Lung (tissue), 12 donors: ENCODE results near the gene SOCS2. TPM values are rescaled to one million over a fixed set of nuclear protein-coding genes. Genes with fewer than 3 reads are reported as not detected.

Experiments
- ATAC-seq: fragments of 200-7000 bp; cut with Tn5 transposase; one replicate; pipeline ENCODE4 v1.9.1; 2020; ENCODE audit warnings: moderate number of reproducible peaks; ENCODE audit not compliant: insufficient read depth, low FRiP score
- DNase-seq, 3 donors: peaks; one replicate each; pipeline ENCODE4 v3.0.0-alpha.2; 2013 to 2017
- H3K27ac ChIP-seq, 2 donors: one replicate each; pipeline ENCODE4 v1.5.1; 2013; ENCODE audit warnings: mild to moderate bottlenecking in 2 of 2, moderate library complexity in 2 of 2, control low read depth in 1 of 2, inconsistent platforms in 1 of 2, low read depth in 1 of 2, low read length in 1 of 2
- H3K27me3 ChIP-seq, 3 donors: one replicate each; pipeline ENCODE4 v1.5.1; 2013; ENCODE audit warnings: low read length in 2 of 3; ENCODE audit not compliant: control insufficient read depth in 3 of 3, insufficient read depth in 3 of 3
- H3K36me3 ChIP-seq, 4 donors: one replicate each; pipeline ENCODE4 v1.5.1; 2013; ENCODE audit warnings: low read length in 4 of 4, mild to moderate bottlenecking in 1 of 4, moderate library complexity in 1 of 4; ENCODE audit not compliant: control insufficient read depth in 4 of 4, insufficient read depth in 4 of 4
- H3K4me1 ChIP-seq, 5 donors: one replicate each; pipeline ENCODE4 v1.5.1; 2013; ENCODE audit warnings: low read length in 5 of 5, mild to moderate bottlenecking in 2 of 5, moderate library complexity in 1 of 5; ENCODE audit not compliant: control insufficient read depth in 5 of 5, insufficient read depth in 5 of 5
- H3K4me3 ChIP-seq: one replicate; pipeline ENCODE4 v1.5.1; 2013; ENCODE audit warnings: mild to moderate bottlenecking, control low read depth, moderate library complexity
- H3K9ac ChIP-seq, 2 donors: one replicate each; pipeline ENCODE4 v1.5.1; 2013; ENCODE audit warnings: low read length in 2 of 2, control low read depth in 1 of 2; ENCODE audit not compliant: insufficient read depth in 1 of 2
- H3K9me3 ChIP-seq, 4 donors: one replicate each; pipeline ENCODE4 v1.5.1; 2013; ENCODE audit warnings: low read length in 3 of 4, mild to moderate bottlenecking in 1 of 4, moderate library complexity in 1 of 4; ENCODE audit not compliant: control insufficient read depth in 4 of 4, insufficient read depth in 3 of 4
- CTCF ChIP-seq: IDR thresholded peaks from 2 replicates; pipeline ENCODE4 v1.5.1; 2012; ENCODE audit warnings: mild to moderate bottlenecking; ENCODE audit errors: control extremely low read depth, extremely low read depth
- WGBS, 2 donors: extraction: QIAGEN DNeasy Blood & Tissue Kit; methylation state at CpG; one replicate each; pipeline ENCODE4 v1.1.7; 2013; 5-methylcytosine and 5-hydroxymethylcytosine counted together
- polyA plus RNA-seq, 2 donors: library from polyadenylated mRNA; stranded (reverse); fragments of 200-250 nt; gene quantifications; one replicate each; pipeline ENCODE4 v1.2.1, GENCODE V29; 2013
- total RNA-seq, 2 donors: library from RNA; depleted of rRNA in 1 of 2; stranded (reverse); fragments of >200 nt in 1 of 2; gene quantifications; one replicate each; pipeline ENCODE4 v1.2.1, GENCODE V29; 2014 to 2021
- donor health status: control.
- donor health status: control.
- donor health status: Bipolar disorder and iron deficiency.
- donor health status: healthy.
- donor health status: DM: yes; HTN: yes; CAD: no.

The SOCS2 gene
- total and polyA plus RNA-seq, 4 donors = 26.9 to 45.1 (median 32.7) TPM

- Histone ChIP-seq H3K4me3 (no peak overlapping the region), H3K36me3 (no peaks in the 10 kb centered on the region), H3K27me3 (peaks cover 0 to 2% (median 0%) of the 10 kb centered on the region in 3 donors), H3K9me3 (no peaks in the 10 kb centered on the region), H3K4me1 (peaks cover 0 to 6% (median 0%) of the 10 kb centered on the region in 5 donors), H3K9ac (no peak overlapping the region), H3K27ac (no peak overlapping the region)
- TF ChIP-seq CTCF = no peak
- DNase-seq (no peak), ATAC-seq (no peak)
- 21 to 35% methylated on average over 2 of the region's 2 CpGs for WGBS, 2 donors
Observed at GRCh38 chr12:93593843-93594242, 21.4 kb downstream of the SOCS2 start.

DNA sequence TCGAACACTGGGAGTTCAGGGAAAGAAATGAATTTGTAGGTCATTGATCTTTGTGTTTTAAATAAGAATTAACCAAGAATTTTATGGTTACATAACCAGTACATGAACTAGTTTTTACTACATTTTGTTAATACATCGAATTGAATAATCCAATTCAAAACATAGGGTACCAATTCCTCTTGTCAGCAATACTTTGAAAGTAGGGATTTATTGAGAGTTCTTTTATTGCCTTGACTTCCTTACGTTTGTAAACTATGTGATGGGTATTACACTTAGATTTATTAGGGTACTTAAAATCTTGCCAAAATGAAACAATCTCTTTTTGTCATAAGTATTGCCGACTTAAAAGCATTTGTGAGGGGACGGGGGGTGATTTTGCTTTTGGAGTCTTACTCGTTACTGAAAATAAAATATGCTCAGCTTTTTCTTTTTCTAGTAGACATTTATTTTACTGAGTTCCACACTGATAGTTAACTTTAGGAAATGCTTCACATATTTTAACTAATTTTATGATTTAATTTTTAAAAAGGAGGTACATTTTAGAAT is 22.4 kb downstream of the SOCS2 start:
- TF ChIP-seq CTCF = no peak
- ATAC-seq (no peak), DNase-seq (no peak)
- H3K4me3 ChIP-seq = no peak overlapping the region
- H3K27me3 ChIP-seq = peaks cover 0 to 2% (median 0%) of the 10 kb centered on the region in 3 donors
- no peaks in the 10 kb centered on the region for H3K36me3 ChIP-seq
- H3K9ac ChIP-seq = no peak overlapping the region
- H3K4me1 ChIP-seq = peaks cover 0 to 6% (median 0%) of the 10 kb centered on the region in 5 donors
- WGBS, 2 donors = 31 to 42% methylated on average over 6 of the region's 6 CpGs
- no peak overlapping the region for H3K27ac ChIP-seq
- H3K9me3 ChIP-seq = no peaks in the 10 kb centered on the region

DNA sequence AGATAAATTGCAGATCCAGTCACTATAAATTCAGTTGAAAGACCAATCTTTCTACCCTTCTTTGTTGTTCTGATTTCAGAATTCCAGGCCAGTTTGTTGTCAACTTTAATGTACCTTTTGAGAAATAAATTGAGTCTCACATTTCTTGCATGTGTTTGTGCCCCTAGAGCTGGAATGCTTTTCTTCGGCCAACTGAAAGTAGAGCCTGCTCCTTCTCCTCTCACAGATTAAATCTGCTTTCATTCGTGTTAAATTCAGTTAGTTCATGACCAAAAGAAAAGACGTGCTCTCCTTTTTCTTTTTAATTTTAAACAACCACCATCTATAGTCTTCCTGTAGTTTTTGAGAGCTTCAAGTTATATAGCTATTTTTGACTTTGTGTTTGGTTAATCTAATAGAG is 22.9 kb downstream of the SOCS2 start:
- no peaks in the 10 kb centered on the region for H3K9me3 ChIP-seq
- no peak overlapping the region for H3K9ac ChIP-seq
- H3K4me3 ChIP-seq = no peak overlapping the region
- H3K4me1 ChIP-seq = peaks cover 0 to 6% (median 0%) of the 10 kb centered on the region in 5 donors
- no peak for TF ChIP-seq CTCF
- peaks cover 0 to 2% (median 0%) of the 10 kb centered on the region in 3 donors for H3K27me3 ChIP-seq
- H3K36me3 ChIP-seq = no peaks in the 10 kb centered on the region
- 18 to 39% methylated on average over 3 of the region's 3 CpGs for WGBS, 2 donors
- ATAC-seq (no peak), DNase-seq (peak in 1 of 3 donors; percentile 14)
- H3K27ac ChIP-seq = no peak overlapping the region

DNA sequence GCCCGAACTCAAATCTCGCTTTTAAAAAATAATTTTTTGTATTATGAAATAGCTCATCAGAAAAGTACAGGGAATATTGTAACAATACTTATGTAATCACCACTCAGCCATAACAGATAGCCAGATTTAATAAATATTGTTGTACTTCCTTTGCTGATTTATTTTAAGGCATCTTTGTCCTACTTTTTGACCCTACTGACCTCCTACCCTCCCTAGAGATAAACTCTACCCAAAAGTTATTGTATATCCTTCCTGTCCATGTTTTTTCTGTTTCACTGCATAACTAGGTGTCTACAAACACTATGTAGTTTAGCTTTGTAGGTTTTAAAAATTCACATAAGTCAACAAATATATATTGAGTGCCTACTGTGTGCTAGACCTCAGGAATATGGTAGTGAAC is 25.1 kb downstream of the SOCS2 start:
- Histone ChIP-seq H3K9ac (no peak overlapping the region), H3K4me3 (no peak overlapping the region), H3K36me3 (no peaks in the 10 kb centered on the region), H3K4me1 (no peaks in the 10 kb centered on the region), H3K27ac (no peak overlapping the region), H3K27me3 (peaks cover 0 to 2% (median 0%) of the 10 kb centered on the region in 3 donors), H3K9me3 (no peaks in the 10 kb centered on the region)
- no peak for TF ChIP-seq CTCF
- 78 to 86% methylated on average over 2 of the region's 2 CpGs for WGBS, 2 donors
- no peak for ATAC-seq
- DNase-seq = no peak
